CD4-positive, alpha-beta T cell treated with Interleukin-6 for 4 hours (primary cell): Measurements from ENCODE around the gene IL17RE.
"Not testable (repeated sequence)": the region's sequence is repeated elsewhere in the genome, so short reads cannot be mapped to it uniquely, and the experiment has no call there.

Experiments
- DNase-seq: peaks from one replicate; pipeline ENCODE4 v3.0.0-alpha.2; 2020; ENCODE audit warnings: mixed read lengths

IL17RE gene

GRCh38 chr3:9902372-9903237 lies at the start of gene IL17RE:
Gene IL17RE, plus strand, starts transcription at chr3:9902848. Its CDS starts 85 bp downstream, at chr3:9902933.
- no peak for DNase-seq

- DNase-seq: not testable (repeated sequence)
Measured at GRCh38 chr3:9854291-9854940, 48.2 kb upstream of the IL17RE start.

GRCh38 chr3:9855594-9855993 lies 47.1 kb upstream of the IL17RE start:
- DNase-seq: no peak

- DNase-seq: no peak
Measured at GRCh38 chr3:9859530-9860025, 43.1 kb upstream of the IL17RE start.

GRCh38 chr3:9861201-9861600 lies 41.4 kb upstream of the IL17RE start:
- DNase-seq: no peak

- no peak for DNase-seq
Measured at GRCh38 chr3:9861626-9862130, 41.0 kb upstream of the IL17RE start.

GRCh38 chr3:9862391-9863057 lies 40.1 kb upstream of the IL17RE start:
- peak; percentile 40 for DNase-seq

- no peak for DNase-seq
Measured at GRCh38 chr3:9863058-9863772, 39.4 kb upstream of the IL17RE start.

GRCh38 chr3:9864200-9864927 lies 38.3 kb upstream of the IL17RE start:
- DNase-seq: no peak

- not testable (repeated sequence) for DNase-seq
Measured at GRCh38 chr3:9865125-9865637, 37.5 kb upstream of the IL17RE start.

GRCh38 chr3:9866639-9867038 lies 36.0 kb upstream of the IL17RE start:
- no peak for DNase-seq

- no peak for DNase-seq
Measured at GRCh38 chr3:9867106-9867505, 35.5 kb upstream of the IL17RE start.

GRCh38 chr3:9869955-9870354 lies 32.7 kb upstream of the IL17RE start:
- DNase-seq: no peak

- DNase-seq: no peak
Measured at GRCh38 chr3:9870978-9871377, 31.7 kb upstream of the IL17RE start.

- DNase-seq: not testable (repeated sequence)
Measured at GRCh38 chr3:9872067-9872466, 30.6 kb upstream of the IL17RE start.

- DNase-seq: no peak
Measured at GRCh38 chr3:9875448-9875847, 27.2 kb upstream of the IL17RE start.

- not testable (repeated sequence) for DNase-seq
Measured at GRCh38 chr3:9876255-9876654, 26.4 kb upstream of the IL17RE start.

GRCh38 chr3:9876991-9877390 lies 25.7 kb upstream of the IL17RE start:
- DNase-seq: peak; percentile 26

- DNase-seq: no peak
Measured at GRCh38 chr3:9878700-9879099, 23.9 kb upstream of the IL17RE start.

GRCh38 chr3:9879830-9880549 lies 22.7 kb upstream of the IL17RE start, which contains the start of gene CIDEC:
Gene CIDEC, minus strand, starts transcription at chr3:9880253. Its CDS starts 1,767 bp downstream, at chr3:9878486.
- DNase-seq: no peak

- DNase-seq: no peak
Measured at GRCh38 chr3:9881441-9881840, 21.2 kb upstream of the IL17RE start.
